ENCODE measurements around the gene HOXB5.

- TF ChIP-seq ZNF565 (CRISPR knock-in tag; conservative IDR thresholded peaks at IDR 0.05; ENCODE audit: low read depth) (no peak), ZFP3 (CRISPR knock-in tag; IDR thresholded peaks at IDR 0.05) (no peak), POU6F1 (CRISPR knock-in tag; IDR thresholded peaks at IDR 0.05; ENCODE audit: borderline replicate concordance, low read depth) (no peak), CSDC2 (CRISPR knock-in tag; IDR thresholded peaks at IDR 0.05) (no peak), TCF4 (CRISPR knock-in tag; IDR thresholded peaks at IDR 0.05; ENCODE audit: borderline replicate concordance) (no peak), ZNF70 (CRISPR knock-in tag; IDR thresholded peaks at IDR 0.05) (no peak), PATZ1 (CRISPR knock-in tag; IDR thresholded peaks at IDR 0.05; ENCODE audit: borderline replicate concordance) (no peak), RARB (CRISPR knock-in tag; IDR thresholded peaks at IDR 0.05) (no peak), ISL1 (CRISPR knock-in tag; IDR thresholded peaks at IDR 0.05) (no peak), ESRRG (CRISPR knock-in tag; IDR thresholded peaks at IDR 0.05) (no peak), OSR1 (CRISPR knock-in tag; IDR thresholded peaks at IDR 0.05) (no peak)
Observed at GRCh38 chr17:48588528-48588927, 5.1 kb downstream of the HOXB5 start.
